Endometrial microvascular endothelial cells (primary cell): ENCODE results near the gene FLNA. TPM values are rescaled to one million over a fixed set of nuclear protein-coding genes. Genes with fewer than 3 reads are reported as not detected.

Experiments
- in situ Hi-C: cut with HindIII; loops from 2 replicates; pipeline ENCODE4 v1.10.0; 2017; ENCODE audit warnings: low sequenced_read_pairs, low pct_unique_long_range_greater_than_20kb; ENCODE audit errors: inconsistent ontology term
- total RNA-seq: library from RNA; depleted of rRNA; stranded (reverse); fragments of >200 nt; gene quantifications from one replicate; pipeline ENCODE4 v1.2.3, GENCODE V29; 2015; ENCODE audit errors: inconsistent ontology term

Gene FLNA
- total RNA-seq, 1 donor from 2014 or later = 1,820 TPM

GRCh38 chrX:154380153-154380552, 5.7 kb upstream of the FLNA start:
- in situ Hi-C loops = no loop called here

GRCh38 chrX:154379569-154379951, 5.1 kb upstream of the FLNA start:
- in situ Hi-C loops = no loop called here

- in situ Hi-C loops = no loop called here
Observed at GRCh38 chrX:154378799-154379568, 4.5 kb upstream of the FLNA start, which contains the start of gene EMD. TSS of gene EMD (plus strand) at chrX:154379295. CDS start at chrX:154379485, 190 bp downstream.

GRCh38 chrX:154378059-154378798, 3.8 kb upstream of the FLNA start:
- in situ Hi-C loops = no loop called here

GRCh38 chrX:154376774-154377173, 2.3 kb upstream of the FLNA start:
- in situ Hi-C loops = no loop called here

- in situ Hi-C loops = no loop called here
Observed at GRCh38 chrX:154375156-154375504, 696 bp upstream of the FLNA start.

GRCh38 chrX:154373340-154374306, 811 bp downstream of the FLNA start:
- in situ Hi-C loops = no loop called here

GRCh38 chrX:154372612-154373022, 1.8 kb downstream of the FLNA start:
- in situ Hi-C loops = no loop called here

GRCh38 chrX:154371789-154372300, 2.6 kb downstream of the FLNA start:
- in situ Hi-C loops = no loop called here

GRCh38 chrX:154371017-154371788, 3.2 kb downstream of the FLNA start:
- in situ Hi-C loops = no loop called here

- in situ Hi-C loops = no loop called here
Observed at GRCh38 chrX:154370300-154371016, 4.0 kb downstream of the FLNA start.

- in situ Hi-C loops = no loop called here
Observed at GRCh38 chrX:154369449-154370299, 4.8 kb downstream of the FLNA start.

- in situ Hi-C loops = no loop called here
Observed at GRCh38 chrX:154368630-154369448, 5.6 kb downstream of the FLNA start.

- in situ Hi-C loops = no loop called here
Observed at GRCh38 chrX:154367474-154368308, 6.7 kb downstream of the FLNA start.

- in situ Hi-C loops = no loop called here
Observed at GRCh38 chrX:154366666-154367055, 7.8 kb downstream of the FLNA start.
